Activated effector memory CD4-positive, alpha-beta T cell treated with Interleukin-2 at 50 U/mL for 16 hours (primary cell): Measurements from ENCODE around the gene HEXA.
"Not testable (repeated sequence)": the region's sequence is repeated elsewhere in the genome, so short reads cannot be mapped to it uniquely, and the experiment has no call there.

Experiments
- DNase-seq: peaks from one replicate; pipeline ENCODE4 v3.0.0-alpha.2; 2020

HEXA gene

DNA sequence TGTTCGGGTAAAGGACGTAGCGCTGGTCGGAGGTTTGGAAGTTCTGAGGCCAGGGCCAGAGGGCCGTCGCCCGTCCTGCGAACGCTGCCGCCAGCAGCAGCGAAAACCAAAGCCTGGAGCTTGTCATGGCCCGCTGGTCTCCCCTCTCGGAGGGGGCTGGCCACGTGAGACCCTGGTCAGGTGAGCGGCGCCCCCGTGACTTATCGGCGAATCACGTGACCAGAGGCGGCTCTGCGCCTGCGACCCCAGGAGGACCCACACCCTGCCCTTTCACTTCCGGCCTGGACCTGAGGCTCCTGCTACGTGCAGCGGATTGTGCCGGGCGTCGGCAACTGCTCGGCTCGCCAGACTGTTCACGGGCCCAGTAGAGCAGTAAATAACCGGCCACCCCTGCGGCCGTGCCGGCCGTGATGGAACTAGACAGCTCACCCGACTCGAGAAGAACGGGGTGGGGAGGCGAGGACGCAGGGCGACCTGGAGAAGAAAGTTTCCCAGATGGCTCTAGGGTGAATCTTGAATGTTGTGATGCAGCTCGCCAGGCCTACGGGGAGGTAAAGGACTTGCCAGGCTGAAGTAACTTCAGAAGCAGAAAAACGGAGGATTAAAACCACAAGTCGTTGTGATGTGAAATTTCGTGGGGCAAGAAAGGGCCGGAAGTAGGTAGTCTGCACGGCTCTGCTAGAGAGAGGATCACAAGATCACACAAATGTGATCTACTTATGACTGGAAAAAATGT is at the start of gene HEXA:
TSS of gene HEXA (minus strand) at position 169 of the 736 bp plus-strand sequence. CDS start at position 127, 42 bp downstream.
- DNase-seq: peak; percentile 91

DNA sequence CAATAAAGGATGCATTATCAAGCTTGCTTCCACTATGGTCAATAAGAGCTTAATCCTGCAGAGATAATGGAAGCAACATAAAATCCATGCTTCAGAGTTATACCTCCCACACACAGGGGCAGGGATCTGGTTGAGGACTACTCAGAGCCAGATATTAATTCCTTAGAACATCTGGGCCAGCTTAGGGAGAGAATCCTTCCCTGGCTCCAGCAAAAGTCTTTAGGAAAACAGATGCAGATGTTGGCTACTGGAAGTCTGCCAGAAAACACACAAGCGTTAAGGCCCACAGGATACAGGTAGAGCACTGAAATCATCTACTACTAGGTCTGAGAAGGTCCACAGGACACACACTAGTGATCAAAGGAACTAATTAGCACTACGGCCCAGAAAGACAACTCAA is 47.4 kb upstream of the HEXA start:
- DNase-seq: no peak

DNA sequence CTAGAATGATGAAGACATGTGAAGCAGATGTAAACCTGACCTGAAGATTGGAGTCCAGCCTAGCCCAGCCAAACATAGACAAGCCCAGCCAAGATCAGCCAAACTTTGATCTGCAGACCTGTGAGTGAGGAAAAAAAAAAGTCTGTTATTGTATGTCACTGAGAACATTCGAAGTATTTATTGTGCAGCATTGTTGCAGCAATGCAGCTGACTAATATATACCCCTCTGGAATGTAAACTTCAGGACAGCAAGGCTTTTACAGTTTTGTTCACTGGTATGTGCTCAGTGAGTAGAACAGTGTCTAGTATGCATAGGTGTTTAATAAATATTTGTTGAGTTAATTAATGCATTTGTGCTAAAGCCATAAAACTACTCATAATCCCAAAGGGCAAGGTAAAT is 45.7 kb upstream of the HEXA start:
- DNase-seq: no peak

DNA sequence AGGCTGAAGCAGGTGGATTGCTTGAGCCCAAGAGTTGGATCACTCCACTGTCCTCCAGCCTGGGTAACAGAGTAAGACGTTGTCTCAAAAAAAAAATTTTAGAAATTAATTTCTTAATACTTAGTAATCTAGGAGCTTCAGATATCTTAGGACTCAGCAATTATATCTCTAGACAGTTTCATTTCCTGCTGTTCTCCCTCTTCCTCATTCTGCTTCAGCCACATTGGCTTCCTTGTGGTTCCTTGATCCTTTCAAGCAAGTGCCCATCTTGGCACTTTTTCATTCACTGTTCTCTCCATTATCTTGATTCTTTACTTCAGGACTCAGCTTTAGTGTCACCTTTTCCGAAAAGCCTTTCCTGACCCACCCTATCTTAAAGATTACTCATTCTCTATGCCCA is 44.8 kb upstream of the HEXA start:
- no peak for DNase-seq

DNA sequence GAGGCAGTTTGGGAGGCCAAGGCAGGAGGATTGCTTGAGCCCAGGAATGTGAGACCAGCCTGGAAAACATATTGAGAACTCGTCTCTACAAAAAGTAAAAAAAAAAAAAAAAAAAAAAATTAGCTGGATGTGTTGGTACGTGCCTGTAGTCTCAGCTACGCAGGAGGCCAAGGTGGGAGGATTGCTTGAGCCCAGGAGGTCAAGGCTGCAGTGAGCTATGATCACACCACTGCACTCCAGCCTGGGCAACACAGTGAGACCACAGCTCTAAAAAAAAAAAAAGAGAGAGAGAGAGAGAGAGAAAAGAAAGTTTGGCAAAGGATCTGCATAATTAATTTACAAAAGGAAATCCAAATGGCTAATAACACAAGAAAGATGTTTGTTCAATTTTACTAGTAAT is 44.0 kb upstream of the HEXA start:
- not testable (repeated sequence) for DNase-seq

DNA sequence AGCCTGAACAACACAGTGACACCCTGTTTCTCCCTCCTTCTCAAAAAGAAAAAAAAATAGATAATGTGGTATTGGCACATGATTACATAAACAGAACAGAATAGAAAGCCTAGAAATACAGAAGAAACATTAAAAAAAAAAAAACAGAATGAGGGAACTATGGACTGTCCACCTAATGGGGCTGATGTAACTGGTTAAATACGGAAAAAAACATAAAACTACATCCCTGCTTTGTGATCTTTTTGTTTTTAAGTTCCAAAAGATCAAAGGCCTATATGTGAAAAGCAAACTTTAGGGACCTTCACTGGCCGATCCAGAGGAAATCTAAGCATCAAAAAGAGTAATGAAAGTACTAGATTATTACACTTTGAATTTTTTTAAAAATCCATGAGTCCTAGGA is 39.5 kb upstream of the HEXA start:
- DNase-seq: no peak

DNA sequence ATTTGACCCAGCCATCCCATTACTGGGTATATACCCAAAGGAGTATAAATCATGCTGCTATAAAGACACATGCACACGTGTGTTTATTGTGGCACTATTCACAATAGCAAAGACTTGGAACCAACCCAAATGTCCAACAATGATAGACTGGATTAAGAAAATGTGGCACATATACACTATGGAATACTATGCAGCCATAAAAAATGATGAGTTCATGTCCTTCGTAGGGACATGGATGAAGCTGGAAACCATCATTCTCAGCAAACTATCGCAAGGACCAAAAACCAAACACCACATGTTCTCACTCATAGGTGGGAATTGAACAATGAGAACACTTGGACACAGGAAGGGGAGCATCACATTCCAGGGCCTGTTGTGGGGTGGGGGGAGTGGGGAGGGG is 37.5 kb upstream of the HEXA start:
- not testable (repeated sequence) for DNase-seq

DNA sequence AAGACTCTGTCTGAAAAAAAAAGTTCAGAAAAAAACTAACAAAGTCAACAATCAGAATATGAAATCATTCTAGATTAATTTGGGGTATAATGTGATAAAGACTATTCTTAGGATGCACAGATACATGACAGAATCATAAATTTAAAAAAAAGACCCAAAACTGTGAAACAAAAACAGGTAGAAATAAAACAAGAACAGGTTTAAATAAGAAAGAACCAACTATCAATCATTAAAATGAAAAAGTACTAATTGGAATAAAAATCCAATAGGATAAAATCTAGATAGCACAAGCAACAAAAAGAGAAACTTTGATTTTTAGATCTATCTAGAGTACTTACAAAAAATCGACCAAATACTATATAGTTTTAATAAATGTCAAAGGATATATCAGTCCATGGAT is 35.7 kb upstream of the HEXA start:
- no peak for DNase-seq

DNA sequence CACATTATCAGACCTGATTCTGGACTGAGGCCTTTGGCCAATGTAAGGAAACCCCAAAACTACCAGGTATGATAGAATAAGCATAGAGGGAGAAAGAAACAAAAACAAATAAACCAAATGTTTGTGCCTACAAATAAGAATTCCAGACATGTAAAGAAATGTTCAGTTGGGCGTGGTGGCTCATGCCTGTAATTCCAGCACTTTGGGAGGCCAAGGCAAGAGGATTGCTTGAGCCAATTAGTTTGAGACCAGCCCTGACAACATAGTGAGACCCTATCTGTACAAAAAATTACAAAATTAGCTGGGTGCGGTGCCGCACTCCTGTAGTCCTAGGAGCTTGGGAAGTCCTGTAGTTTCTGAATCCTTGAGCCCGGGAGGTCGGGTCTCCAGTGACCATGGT is 35.3 kb upstream of the HEXA start:
- no peak for DNase-seq

DNA sequence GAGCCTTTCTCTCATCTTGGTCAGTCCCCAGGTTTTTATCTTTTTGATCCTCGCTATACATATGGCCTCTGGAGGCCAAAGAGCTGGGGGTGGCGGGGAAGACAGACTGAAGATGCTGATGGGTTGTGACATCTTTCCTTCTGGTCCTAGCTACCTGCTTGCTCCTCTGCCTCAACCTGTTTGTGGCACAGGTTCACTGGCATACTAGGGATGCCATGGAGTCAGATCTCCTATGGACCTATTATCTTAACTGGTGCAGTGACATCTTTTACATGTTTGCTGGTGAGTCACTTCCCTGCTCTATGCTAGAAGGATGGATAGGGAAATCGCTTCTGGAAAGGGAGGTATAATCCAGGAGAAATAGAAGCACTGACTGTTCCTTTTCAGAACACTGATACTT is 31.1 kb upstream of the HEXA start:
- no peak for DNase-seq

DNA sequence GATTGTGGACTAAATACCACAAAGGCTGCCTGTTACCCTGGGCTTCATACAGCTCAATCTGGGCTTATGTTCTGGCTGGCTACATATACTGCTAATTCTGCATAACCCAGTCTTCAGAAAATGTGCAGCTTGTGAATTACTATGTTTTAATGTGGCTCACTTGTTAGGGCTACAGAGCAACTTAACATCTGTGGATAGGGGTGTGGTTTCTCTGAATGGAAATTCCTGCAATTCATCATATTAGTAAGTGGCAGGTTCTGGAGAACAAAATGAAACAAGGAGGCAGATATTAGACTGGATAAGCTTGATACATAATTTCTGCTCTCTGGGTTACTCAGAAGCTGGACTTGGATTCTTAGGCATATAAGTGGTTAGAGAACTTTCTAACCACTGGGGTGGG is 29.0 kb upstream of the HEXA start:
- no peak for DNase-seq

DNA sequence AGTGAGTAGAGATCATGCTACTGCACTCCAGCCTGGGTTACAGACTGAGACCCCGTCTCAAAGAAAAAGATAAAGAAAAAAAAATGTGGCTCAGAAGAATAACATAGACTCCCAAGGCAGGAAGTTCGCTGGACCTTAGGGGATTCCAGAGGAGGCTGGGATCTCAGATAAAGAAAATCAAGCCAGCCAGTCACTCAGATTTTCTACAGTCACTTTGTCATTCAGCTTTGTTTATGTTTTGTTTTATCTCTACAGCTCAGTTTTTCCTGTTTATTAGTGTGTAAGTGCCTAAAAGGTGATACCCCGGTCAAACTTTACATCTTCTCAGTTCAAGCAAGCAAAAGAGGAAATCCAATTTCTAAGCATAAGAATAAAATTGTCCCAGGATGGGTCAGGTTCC is 28.5 kb upstream of the HEXA start:
- no peak for DNase-seq

DNA sequence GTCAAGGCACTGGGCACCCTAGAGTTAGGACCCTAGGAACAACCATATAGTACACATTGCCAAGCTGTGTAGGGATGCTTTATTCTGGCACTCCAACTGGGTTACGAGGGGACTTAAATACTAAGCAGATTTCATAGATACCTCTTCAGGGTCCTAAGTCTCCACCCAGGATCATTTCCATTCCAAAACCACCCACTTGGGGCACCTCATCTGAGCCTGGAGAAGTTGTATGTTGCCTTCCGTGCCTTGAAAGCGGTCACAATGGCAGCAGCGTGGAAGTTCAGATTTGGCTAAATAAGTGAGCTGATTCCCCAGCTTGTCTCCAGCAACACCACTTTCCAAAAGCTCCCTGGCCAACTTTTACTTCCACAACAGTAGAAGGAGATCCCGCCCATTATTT is 26.9 kb upstream of the HEXA start:
- DNase-seq: no peak

DNA sequence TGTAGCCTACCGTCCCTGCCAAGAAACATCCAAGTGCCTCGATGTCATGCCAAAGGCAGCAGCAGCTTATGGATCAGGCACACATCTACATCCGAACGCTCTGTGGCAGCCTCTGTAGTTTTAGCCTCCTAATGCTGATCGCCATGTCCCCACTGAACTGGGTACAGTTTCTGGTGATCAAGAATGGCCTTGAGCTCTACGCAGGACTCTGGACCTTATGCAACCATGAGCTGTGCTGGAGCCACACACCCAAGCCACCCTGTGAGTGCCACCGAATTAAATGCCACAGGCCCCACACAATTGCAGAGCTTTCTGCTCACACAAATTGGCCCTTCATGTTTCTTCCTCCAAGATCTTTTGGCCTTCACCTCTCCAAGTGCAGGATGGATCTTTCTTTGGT is 22.8 kb upstream of the HEXA start:
- no peak for DNase-seq

DNA sequence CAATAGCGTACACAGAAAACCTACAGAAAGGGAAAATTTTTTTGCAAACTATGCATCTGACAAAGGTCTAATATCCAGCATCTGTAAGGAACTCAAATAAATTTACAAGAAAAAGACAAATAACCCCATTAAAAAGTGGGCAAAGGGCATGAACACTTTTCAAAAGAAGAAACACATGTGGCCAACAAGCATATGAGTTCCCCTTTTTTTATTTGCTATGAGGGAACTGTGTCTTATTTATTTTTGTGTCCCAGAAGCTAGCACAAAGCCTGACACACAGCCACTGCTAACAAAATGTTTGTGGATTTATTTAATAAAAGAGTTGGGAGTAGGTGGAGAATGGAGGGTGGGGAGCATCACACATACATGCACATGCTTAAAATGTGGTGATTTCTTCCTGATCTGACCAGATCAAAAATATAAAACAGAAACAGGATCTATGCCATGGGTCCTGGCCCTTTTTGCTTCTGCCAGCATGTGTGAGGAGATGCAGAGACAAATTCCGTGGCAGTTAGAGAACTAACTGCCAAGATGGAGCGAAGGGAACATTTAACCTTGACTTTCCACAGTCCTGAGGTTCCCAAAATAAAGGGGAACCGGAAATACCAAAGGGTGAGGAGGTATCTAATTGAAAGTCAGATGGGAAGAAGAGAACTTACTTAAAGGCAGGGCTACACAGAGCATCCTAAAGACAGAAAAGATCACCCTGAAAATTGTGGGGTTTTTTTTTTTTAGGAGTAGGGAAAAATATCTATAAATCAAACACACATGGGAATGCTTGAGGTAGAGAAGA is 22.2 kb upstream of the HEXA start, which contains the start of gene TMEM202:
TSS of gene TMEM202 (plus strand) at position 510 of the 793 bp plus-strand sequence. CDS start at position 532, 22 bp downstream.
- DNase-seq: no peak

DNA sequence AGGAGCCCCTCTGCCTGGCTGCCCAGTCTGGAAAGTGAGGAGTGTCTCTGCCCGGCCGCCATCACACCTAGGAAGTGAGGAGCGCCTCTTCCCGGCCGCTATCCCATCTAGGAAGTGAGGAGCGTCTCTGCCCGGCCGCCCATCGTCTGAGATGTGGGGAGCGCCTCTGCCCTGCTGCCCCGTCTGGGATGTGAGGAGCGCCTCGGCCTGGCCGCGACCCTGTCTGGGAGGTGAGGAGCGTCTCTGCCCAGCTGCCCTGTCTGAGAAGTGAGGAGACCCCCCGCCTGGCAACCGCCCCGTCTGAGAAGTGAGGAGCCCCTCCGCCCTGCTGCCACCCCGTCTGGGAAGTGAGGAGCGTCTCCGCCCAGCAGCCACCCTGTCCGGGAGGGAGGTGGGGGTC is 20.5 kb upstream of the HEXA start:
- not testable (repeated sequence) for DNase-seq

DNA sequence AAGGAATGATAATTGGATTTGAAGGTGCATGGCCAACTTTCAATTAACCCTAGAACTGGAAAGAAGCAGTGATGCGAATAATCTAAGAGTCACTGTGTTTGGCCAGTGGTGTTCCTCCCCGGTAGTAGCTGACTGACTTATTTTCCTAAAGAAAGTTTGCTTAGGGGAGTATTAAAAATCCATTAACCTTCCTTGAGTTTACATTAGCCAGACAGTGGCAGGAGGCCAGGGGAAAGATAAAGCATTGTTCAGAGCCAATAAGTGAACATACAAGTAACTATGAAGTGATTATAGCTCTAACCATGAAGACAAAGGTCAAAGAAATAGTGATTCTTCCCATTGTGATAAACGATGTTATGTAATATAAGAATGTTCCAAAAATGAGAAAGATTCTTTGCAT is 13.4 kb upstream of the HEXA start:
- no peak for DNase-seq

DNA sequence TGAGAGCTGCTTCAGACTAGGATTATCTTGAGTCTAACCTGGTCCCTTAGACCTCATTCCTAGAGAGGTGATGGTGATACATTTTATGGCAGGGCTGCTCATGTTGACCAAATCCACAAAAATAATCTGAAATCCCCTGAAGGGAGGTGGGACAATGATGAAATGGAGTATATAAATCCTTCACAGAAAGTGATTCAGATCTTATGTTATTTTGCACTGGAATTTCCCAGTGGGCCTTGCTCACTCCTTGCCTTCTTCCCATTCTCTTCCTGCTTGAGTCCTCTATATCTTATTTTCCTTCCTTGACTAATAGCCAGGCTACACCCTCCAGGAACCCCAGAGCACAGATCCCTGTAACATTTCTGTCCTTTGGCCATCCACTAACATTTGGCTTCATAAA is 11.9 kb upstream of the HEXA start:
- DNase-seq: no peak

DNA sequence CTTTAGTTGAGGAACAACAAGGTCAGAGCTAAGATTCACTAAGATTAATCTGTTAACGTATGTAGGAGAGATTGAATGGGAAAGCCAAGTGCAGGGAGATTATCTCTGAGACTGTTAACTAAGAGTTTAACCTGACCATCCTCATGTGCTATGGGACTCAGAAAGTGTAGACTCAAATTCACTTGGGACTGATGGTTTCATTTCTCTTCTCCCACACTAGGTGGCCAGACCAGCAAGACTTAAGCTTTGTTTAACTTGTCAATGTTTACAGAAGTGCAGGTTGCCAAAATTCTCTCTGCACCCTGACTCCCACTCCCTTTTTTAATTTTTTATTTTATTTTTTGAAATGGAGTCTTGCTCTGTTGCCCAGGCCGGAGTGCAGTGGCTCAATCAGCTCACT is 6.3 kb upstream of the HEXA start:
- no peak for DNase-seq

DNA sequence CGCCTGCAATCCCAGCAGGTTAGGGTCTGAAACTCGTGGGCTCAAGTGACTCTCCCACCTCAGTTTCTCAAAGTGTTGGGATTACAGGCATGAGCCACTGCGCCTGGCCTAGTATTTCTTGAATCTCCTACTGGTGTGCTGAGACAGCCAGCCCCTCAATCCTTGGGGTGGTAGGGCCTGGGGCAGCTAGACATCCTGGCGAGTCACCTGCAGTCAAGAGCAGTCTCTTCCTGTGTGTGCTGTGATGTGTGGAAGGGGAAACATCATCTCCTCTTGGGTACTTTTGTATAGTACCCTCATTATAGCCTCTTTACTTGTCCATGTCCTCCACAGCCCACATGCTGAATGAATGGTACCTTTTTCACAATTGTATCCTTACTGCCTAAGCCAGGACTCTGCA is 4.9 kb upstream of the HEXA start:
- DNase-seq: no peak

DNA sequence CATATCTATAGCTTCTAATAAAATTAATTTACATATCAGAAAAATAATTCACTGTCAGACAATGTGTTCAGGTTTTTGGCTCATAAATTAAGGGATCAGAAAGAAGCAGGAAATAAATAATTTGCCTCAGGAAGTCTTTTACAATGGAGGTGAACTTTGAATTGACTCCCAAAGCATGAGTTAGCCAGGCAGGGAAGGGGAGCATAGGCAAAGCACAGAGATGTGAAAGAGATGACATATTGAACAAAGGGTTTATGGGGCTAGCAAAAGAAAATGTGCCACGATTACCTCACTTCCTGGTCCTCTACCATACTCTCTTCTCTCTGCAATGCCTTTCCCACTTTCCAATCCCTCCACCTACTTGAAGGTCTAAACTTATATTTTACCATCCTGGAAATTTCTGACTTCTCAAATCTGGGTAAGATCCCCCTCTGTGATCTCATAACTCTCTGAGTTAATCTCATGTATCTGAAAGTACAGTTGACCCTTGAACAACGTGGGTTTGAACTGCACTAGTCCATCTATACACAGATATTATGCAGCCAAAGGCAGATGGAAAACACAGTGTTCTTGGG is 4.1 kb upstream of the HEXA start:
- no peak for DNase-seq

DNA sequence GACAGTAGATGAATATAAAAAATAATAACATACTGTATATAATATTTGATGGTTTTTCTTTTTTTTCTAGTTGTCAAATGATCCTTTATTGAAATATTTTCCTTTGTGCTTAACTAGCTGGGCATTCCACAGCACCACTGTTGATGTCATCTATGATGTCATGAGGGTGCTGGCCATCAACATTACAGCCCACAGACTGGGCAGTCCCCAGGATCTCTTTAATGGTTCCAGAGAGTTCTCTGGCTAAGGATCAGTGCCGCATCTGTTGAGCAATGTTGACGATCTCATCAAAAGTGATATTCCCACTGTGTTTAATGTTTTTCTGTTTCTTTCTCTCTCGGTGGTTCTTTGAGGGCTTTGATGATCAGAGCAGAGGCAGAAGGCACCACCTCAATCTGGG is 3.3 kb upstream of the HEXA start:
- DNase-seq: not testable (repeated sequence)

DNA sequence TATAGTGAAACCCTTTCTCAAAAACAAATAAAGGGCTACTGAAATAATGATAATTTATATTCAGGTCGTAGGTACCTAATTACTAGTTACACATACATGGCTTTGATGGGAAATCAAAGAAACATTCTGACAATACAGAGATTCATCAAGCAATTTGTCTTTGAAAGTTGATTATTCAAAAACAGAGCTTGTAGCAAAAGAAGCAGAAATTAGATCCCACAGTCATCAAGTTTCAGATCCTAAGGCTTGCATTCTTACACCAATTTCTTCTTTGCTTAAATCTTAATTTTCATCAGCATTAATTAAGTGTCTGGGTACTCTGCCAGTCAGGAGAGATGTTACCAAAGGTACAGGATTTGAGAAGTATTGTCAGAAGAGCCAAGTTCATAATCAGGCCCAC is 1.5 kb upstream of the HEXA start:
- no peak for DNase-seq

DNA sequence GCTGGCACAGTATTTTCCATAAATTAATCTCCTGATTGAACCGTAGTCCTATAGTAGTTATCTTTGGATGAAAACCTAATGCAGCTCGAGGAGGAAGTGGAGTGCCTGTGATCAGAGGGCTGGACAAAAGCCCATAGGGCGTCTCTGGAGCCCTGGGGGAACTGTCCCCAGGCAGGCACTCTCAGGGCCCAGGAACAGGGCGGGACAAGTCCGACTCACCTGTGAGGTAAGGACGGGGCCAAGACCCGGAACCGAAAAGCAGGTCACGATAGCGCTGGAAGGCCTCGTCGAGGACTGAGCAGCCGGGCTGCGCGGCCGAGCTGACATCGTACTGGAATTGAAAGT is 341 bp downstream of the HEXA start:
- DNase-seq: no peak
